Measurements from ENCODE around the gene TMEM107.

Gene TMEM107

DNA sequence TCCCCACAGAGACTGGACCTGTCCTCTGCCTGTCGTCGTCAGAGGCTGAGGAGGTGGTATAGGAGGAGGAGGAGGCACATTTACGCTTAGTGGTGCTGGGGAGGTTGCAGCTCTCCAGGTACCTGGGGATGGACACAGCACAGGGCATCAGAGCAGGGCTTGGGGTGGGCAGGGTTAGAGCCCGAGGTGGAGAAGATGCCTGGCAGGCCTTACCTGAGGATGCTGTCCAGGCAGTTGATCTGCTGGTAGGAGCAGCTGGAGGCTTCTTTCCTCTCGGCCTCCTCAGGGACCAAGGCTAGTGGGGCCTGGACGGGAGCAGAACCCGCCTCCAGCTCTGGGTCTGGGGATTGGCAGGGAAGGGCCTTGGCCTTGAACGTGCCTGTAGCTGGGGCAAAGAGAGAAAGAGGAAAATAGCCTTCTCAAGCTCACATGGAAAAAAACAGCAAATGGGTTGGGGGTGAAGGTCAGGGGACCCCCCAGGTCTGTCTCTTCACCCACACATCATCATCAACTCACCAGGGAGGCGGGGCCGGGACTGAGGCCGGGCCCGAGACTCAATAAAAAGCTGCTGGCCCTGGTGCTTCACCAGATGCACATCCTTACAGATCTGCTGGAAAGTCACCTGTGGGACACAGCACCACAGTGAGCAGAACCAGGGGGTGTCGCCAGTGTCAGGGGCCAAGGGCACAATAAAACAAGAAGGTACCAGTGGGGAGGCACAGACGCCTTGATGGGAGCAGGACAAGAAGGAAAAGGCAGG lies 29.6 kb downstream of the TMEM107 start:
- Histone ChIP-seq H3K4me3 (ENCODE audit: low read length) (no peak overlapping the region), H2AFZ (ENCODE audit: low read depth, low read length) (no peak overlapping the region), H3K36me3 (ENCODE audit: insufficient read depth, low read length) (peaks cover 66% of the 10 kb centered on the region)

DNA sequence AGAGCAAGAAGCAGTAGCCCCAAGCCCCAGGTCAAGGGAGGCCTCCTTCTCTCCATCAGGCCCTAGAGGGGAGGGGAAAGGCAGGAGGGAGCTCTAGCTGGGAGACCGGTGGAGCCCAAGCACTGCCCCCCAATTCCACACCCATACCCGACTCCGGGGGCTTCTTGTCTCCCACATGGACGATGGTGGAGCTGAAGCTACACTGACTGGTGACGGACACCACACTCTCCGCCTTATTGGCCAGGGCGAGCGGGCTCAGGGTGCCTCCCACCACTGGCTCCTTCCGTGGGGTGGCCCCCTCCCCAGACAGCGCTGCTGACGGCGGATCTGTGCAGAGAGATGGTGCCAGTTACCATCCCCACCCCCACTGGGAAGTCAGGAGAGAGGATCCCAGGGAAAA lies 30.4 kb downstream of the TMEM107 start:
- Histone ChIP-seq H3K36me3 (ENCODE audit: insufficient read depth, low read length) (peaks cover 73% of the 10 kb centered on the region), H3K4me1 (ENCODE audit: insufficient read depth, low read length) (peaks cover 4% of the 10 kb centered on the region), H3K27me3 (ENCODE audit: insufficient read depth, low read length) (no peaks in the 10 kb centered on the region), H2AFZ (ENCODE audit: low read depth, low read length) (no peak overlapping the region), H3K9me3 (ENCODE audit: low read length) (no peaks in the 10 kb centered on the region), H3K4me3 (ENCODE audit: low read length) (no peak overlapping the region)

More for the DNA sequence above, 29.6 kb downstream of the TMEM107 start:
- Histone ChIP-seq H3K9me3 (ENCODE audit: low read length) (no peaks in the 10 kb centered on the region), H3K27me3 (ENCODE audit: insufficient read depth, low read length) (no peaks in the 10 kb centered on the region), H3K4me1 (ENCODE audit: insufficient read depth, low read length) (peaks cover 6% of the 10 kb centered on the region)

DNA sequence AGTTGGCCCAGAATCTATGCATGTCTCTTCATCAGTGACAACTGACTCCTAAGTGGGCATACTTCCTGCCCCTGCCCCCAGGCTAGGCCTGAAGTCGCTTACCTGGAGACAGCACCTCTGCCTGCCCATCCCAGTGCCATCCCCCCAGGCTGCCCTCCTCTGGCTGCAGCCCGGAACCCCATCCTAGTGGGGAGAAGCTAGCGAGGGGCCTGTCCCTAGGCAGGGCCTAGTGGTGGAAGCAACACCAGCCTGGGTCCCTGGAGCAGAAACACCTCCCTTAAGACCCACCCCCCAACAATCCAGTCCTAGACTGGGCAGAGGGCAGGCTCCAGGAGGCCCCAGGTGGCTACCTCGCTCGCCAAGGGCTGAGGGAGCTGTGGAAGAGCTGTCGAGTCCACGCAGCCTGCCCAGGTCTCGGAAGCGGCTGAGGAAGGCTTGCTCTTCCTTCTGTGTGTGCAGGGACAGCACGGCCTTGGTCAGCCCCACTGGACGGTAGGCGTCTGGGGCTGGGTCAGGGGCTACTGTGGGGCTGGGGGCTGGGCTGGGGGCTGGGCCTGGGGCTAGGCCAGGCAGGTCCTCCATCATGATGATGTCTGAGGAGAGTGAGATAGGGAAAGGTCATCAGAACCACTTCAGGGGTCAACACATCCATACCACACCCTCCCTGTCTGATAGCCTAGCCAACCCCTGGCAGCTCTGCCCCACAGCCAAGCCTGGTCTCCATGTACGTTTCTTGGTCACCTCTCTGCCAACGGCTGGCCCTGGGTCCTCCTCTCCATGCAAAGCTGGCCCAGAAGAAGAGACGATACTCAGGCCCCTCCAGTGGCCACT lies 31.6 kb downstream of the TMEM107 start:
- no peak overlapping the region for H3K4me3 ChIP-seq (ENCODE audit: low read length)
- no peaks in the 10 kb centered on the region for H3K9me3 ChIP-seq (ENCODE audit: low read length)
- H3K27me3 ChIP-seq (ENCODE audit: insufficient read depth, low read length): no peaks in the 10 kb centered on the region
- H3K36me3 ChIP-seq (ENCODE audit: insufficient read depth, low read length): peaks cover 71% of the 10 kb centered on the region
- no peak overlapping the region for H2AFZ ChIP-seq (ENCODE audit: low read depth, low read length)
- H3K4me1 ChIP-seq (ENCODE audit: insufficient read depth, low read length): no peaks in the 10 kb centered on the region

DNA sequence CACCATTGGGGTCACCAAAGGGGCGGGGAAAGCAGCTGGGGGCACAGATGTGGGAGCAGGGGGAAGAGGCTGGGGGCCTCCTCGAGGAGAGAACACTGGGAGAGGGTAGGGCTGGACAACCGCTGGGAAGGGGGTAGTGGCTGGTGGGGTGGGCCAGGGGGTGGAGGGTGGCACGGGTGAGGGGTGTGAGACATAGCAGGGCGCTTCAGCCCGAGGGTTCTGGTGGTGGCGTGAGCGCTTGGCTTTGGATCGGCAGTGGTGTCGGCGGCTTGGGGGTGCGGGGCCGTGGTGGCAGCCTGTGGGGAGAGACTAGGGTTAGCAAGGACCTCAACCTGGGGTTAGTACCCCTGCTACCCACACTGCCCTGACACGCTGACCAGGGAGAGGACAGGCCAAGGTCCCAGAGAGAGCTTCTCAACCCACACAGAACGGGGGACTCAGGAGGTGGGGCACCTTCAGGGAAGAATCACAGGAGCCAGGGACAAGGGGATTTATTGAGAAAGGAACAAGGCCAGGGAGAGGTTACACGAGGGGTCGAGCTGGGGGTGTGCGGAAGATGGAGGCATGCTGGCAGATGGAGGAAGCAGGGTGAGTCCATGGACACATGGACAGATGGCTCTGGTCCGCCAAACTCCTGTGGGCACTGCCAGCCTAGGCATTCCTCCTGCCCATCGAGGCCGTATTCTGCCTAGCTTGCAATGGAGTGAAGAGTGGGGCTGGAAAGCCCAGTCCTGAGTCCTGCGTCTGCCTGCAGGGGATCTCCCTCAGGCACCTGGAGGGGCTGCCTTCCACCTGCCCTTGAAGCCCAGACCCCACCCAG lies 32.4 kb downstream of the TMEM107 start:
- no peaks in the 10 kb centered on the region for H3K9me3 ChIP-seq (ENCODE audit: low read length)
- no peak overlapping the region for H2AFZ ChIP-seq (ENCODE audit: low read depth, low read length)
- H3K36me3 ChIP-seq (ENCODE audit: insufficient read depth, low read length): peaks cover 64% of the 10 kb centered on the region

DNA sequence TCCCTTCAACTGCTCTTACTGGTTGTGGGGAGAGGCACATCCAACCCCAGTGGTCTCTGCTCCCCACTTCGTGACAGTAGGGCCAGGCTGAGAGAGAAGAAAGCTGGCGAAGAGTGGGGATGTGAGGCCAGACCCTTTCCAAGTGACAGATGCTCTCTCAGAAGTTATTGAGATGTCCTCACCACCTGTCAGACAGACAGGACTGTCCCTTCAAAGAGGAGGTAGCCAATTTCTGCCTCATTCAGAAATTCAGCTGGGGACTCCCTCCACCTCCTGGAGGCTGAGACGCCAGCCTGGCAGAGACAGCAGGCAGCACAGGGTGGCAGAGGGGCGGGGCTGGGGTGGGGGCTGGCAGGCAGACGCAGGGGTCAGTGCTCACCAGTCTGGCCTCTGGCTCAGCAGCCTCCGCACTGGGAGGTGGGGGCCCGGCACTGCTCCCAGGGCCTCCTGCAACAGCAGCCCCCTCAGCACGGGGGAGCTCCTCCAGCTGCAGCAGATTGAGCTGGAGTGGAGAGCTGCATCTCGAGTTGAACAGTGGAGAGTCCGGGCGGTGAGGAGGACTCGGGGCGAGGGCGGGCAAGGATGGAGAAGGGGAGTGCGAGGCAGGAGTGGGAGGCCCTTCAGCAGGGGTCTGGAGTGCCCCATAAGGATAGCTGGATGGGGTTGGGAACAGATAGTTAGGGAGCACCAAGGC lies 33.1 kb downstream of the TMEM107 start:
- peaks cover 58% of the 10 kb centered on the region for H3K36me3 ChIP-seq (ENCODE audit: insufficient read depth, low read length)

More for the DNA sequence above, 32.4 kb downstream of the TMEM107 start:
- no peaks in the 10 kb centered on the region for H3K27me3 ChIP-seq (ENCODE audit: insufficient read depth, low read length)
- no peaks in the 10 kb centered on the region for H3K4me1 ChIP-seq (ENCODE audit: insufficient read depth, low read length)
- H3K4me3 ChIP-seq (ENCODE audit: low read length): no peak overlapping the region

DNA sequence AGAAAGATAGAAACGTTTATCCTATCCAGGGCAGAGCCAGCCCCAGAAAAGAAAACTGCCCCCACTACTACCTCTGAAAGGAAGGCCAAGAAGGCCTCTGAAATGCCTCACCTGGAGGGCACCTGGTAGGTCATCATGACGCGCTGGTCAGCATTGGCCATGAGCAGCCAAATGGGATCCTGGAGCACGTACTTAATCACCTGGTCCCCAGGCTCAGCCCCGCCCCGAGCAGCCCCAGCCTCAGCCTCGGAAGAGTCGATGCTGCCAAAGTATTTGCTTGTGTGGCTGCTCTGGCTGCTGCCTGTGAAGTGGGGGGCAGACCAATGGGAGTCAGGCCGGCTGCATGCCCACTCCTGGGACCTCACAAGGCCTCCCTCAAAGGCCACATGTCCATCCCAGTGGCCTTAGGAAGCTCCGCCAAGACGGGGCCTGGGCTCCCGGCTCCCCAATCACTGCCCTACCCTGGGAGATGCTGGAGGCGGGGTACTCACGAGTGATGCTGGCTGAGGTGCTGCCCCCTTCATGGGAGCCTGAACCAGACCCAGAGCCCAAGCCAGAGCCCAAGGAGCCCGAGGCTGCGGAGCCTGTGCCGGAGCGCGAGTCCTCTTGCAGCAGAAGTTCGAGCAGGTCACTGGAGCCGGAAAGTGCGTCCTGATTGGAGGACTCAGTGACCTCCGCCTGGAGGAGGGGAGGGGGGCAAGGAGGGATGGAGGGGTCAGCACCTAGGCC lies 33.9 kb downstream of the TMEM107 start:
- no peak overlapping the region for H2AFZ ChIP-seq (ENCODE audit: low read depth, low read length)
- peaks cover 5% of the 10 kb centered on the region for H3K4me1 ChIP-seq (ENCODE audit: insufficient read depth, low read length)
- peaks cover 51% of the 10 kb centered on the region for H3K36me3 ChIP-seq (ENCODE audit: insufficient read depth, low read length)
- no peaks in the 10 kb centered on the region for H3K9me3 ChIP-seq (ENCODE audit: low read length)
- H3K4me3 ChIP-seq (ENCODE audit: low read length): no peak overlapping the region
- H3K27me3 ChIP-seq (ENCODE audit: insufficient read depth, low read length): no peaks in the 10 kb centered on the region

More for the DNA sequence above, 33.1 kb downstream of the TMEM107 start:
- H3K9me3 ChIP-seq (ENCODE audit: low read length): no peaks in the 10 kb centered on the region
- H3K27me3 ChIP-seq (ENCODE audit: insufficient read depth, low read length): no peaks in the 10 kb centered on the region
- no peak overlapping the region for H2AFZ ChIP-seq (ENCODE audit: low read depth, low read length)
- H3K4me3 ChIP-seq (ENCODE audit: low read length): no peak overlapping the region
- no peaks in the 10 kb centered on the region for H3K4me1 ChIP-seq (ENCODE audit: insufficient read depth, low read length)

GRCh38 chr17:8141741-8142140 lies 34.4 kb downstream of the TMEM107 start:
- H3K9me3 ChIP-seq (ENCODE audit: low read length): no peaks in the 10 kb centered on the region
- H3K36me3 ChIP-seq (ENCODE audit: insufficient read depth, low read length): peaks cover 46% of the 10 kb centered on the region
- H3K4me3 ChIP-seq (ENCODE audit: low read length): no peak overlapping the region
- H2AFZ ChIP-seq (ENCODE audit: low read depth, low read length): no peak overlapping the region
- H3K4me1 ChIP-seq (ENCODE audit: insufficient read depth, low read length): peaks cover 5% of the 10 kb centered on the region
- H3K27me3 ChIP-seq (ENCODE audit: insufficient read depth, low read length): no peaks in the 10 kb centered on the region

- Histone ChIP-seq H2AFZ (ENCODE audit: low read depth, low read length) (no peak overlapping the region), H3K4me1 (ENCODE audit: insufficient read depth, low read length) (peaks cover 5% of the 10 kb centered on the region), H3K4me3 (ENCODE audit: low read length) (no peak overlapping the region), H3K27me3 (ENCODE audit: insufficient read depth, low read length) (no peaks in the 10 kb centered on the region), H3K36me3 (ENCODE audit: insufficient read depth, low read length) (peaks cover 39% of the 10 kb centered on the region), H3K9me3 (ENCODE audit: low read length) (no peaks in the 10 kb centered on the region)
Observed at GRCh38 chr17:8141045-8141444, 35.1 kb downstream of the TMEM107 start.

DNA sequence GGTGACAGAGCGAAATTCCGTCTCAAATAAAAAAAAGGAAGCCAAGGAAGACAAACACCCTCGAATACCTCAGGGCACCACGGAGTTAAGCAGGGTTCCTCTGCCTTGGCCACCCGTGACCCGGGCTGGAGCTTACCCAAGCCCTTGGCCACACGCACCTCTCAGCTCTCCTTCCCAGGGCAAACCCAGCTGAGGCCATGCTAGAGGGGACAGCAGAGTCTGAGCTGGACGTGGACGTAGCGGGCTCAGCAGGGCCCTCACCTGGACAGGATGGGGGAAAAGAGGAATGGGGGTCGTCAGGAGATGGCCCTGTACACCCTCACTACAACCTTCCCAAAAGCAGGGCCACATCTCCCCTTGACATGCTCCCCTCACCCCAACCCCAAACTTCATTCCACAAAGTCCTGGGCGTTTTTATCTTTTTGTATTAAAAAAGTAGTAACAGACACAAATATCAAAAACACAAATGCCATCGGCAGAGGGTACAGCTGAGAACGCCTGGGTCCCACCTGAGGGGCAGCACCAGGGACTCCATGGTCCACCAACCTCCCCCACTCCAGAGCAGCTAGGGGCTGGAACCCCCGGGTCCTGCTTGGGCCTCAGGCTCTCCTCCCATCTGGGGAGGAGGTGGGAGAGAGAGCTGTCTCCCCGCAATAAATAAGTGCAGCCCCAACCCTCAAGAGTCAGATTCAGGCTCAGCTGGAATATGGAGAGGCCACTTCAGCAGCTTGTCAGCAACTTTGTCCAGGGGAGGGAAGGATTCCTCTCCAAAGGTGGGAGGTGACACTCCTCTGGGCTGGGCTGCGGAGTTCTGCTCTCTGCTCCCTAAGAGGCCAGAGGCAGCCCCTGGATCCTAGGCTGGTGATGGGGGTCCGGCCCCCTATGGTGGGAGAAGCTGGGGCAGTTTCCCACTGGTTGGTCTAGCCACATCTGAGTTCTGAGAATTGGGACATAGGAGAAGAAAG lies 35.8 kb downstream of the TMEM107 start:
- H3K4me3 ChIP-seq (ENCODE audit: low read length): no peak overlapping the region
- H3K4me1 ChIP-seq (ENCODE audit: insufficient read depth, low read length): peaks cover 5% of the 10 kb centered on the region
- H3K27me3 ChIP-seq (ENCODE audit: insufficient read depth, low read length): no peaks in the 10 kb centered on the region
- peaks cover 32% of the 10 kb centered on the region for H3K36me3 ChIP-seq (ENCODE audit: insufficient read depth, low read length)
- H3K9me3 ChIP-seq (ENCODE audit: low read length): no peaks in the 10 kb centered on the region
- H2AFZ ChIP-seq (ENCODE audit: low read depth, low read length): no peak overlapping the region

- H3K9me3 ChIP-seq (ENCODE audit: low read length): no peaks in the 10 kb centered on the region
- H2AFZ ChIP-seq (ENCODE audit: low read depth, low read length): no peak overlapping the region
- peaks cover 19% of the 10 kb centered on the region for H3K36me3 ChIP-seq (ENCODE audit: insufficient read depth, low read length)
- H3K27me3 ChIP-seq (ENCODE audit: insufficient read depth, low read length): no peaks in the 10 kb centered on the region
- peaks cover 5% of the 10 kb centered on the region for H3K4me1 ChIP-seq (ENCODE audit: insufficient read depth, low read length)
- H3K4me3 ChIP-seq (ENCODE audit: low read length): peak overlapping the region; percentile 64
Observed at GRCh38 chr17:8138672-8139371, 37.4 kb downstream of the TMEM107 start.

DNA sequence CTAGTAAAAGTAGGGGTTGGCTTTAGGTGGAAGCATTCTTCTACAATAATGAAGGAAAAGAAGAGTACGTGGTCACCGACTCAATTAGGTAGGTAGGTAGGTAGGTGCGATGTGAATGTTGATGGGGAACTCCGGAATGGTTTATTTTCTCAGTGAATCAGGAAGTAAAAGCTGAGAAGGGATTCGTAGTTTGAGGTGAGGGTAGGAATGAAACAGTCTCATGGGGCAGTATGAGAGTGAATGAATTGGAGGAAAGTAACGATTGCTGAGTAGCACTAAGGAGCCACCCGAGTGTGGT lies 37.9 kb downstream of the TMEM107 start:
- no peaks in the 10 kb centered on the region for H3K27me3 ChIP-seq (ENCODE audit: insufficient read depth, low read length)
- H3K4me1 ChIP-seq (ENCODE audit: insufficient read depth, low read length): peaks cover 5% of the 10 kb centered on the region
- no peaks in the 10 kb centered on the region for H3K9me3 ChIP-seq (ENCODE audit: low read length)
- H3K36me3 ChIP-seq (ENCODE audit: insufficient read depth, low read length): peaks cover 18% of the 10 kb centered on the region
- peak overlapping the region; percentile 46 for H3K4me3 ChIP-seq (ENCODE audit: low read length)
- peak overlapping the region; percentile 44 for H2AFZ ChIP-seq (ENCODE audit: low read depth, low read length)

Measured in neuron (in vitro differentiated cells).